GM23248 (cell line): ENCODE measurements around the gene ZBTB18.

Experiments used
- EZH2 ChIP-seq: fragments of 200-600 bp; sonication (generic); IDR thresholded peaks from 2 replicates; pipeline ENCODE4 v1.6.1; 2018; ENCODE audit warnings: antibody characterized with exemption, mild to moderate bottlenecking; ENCODE audit not compliant: insufficient read depth, poor library complexity, severe bottlenecking
- EZH2phosphoT487 ChIP-seq: fragments of 200-600 bp; sonication (generic); IDR thresholded peaks from 2 replicates; pipeline ENCODE4 v1.6.1; 2018; ENCODE audit warnings: antibody characterized with exemption, moderate library complexity, mild to moderate bottlenecking, low read depth; ENCODE audit not compliant: insufficient read depth

DNA sequence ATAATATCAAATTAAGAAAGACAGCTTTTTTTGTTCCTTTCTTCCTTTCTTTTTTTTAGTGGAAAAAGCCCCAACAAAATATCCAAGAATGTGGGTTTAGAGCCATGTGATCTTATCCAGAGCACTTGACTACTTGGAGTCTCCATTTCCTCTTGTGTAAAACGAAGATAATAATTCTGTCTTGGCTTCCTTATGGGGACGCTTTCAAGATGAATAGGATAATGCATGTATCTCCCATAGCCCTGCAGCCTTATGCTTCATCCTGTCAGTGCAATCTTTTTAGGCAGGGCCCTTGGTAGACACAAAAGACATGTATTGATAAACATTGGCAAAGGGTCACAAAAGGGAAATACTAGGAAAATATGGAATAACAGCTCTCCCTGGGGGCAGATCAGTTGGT is 34.8 kb downstream of the ZBTB18 start:
- no peak for TF ChIP-seq EZH2
- TF ChIP-seq EZH2phosphoT487 = no peak
